Neural progenitor cell (in vitro differentiated cells): ENCODE measurements around the gene ATP2A3. TPM values are rescaled to one million over a fixed set of nuclear protein-coding genes. Genes with fewer than 3 reads are reported as not detected.

Experiments used
- DNase-seq: peaks from one replicate; pipeline ENCODE4 v3.0.0-alpha.2; 2016; ENCODE audit warnings: low spot score
- H2AFZ ChIP-seq: fragments of 200-600 bp; sonication (generic); replicated peaks from 2 replicates; pipeline ENCODE4 v1.6.1; 2016; ENCODE audit warnings: antibody characterized with exemption
- H3F3A ChIP-seq: fragments of 200-600 bp; sonication (generic); 2 replicates; pipeline ENCODE4 v1.6.1; 2016; ENCODE audit warnings: antibody characterized with exemption, low read depth
- H3K27ac ChIP-seq: fragments of 200-600 bp; sonication (generic); 2 replicates; pipeline ENCODE4 v1.5.1; 2016; ENCODE audit warnings: mild to moderate bottlenecking
- H3K27me3 ChIP-seq: fragments of 200-600 bp; sonication (generic); 2 replicates; pipeline ENCODE4 v1.6.1; 2016; ENCODE audit warnings: mild to moderate bottlenecking, moderate library complexity
- H3K36me3 ChIP-seq: fragments of 200-600 bp; sonication (generic); 2 replicates; pipeline ENCODE4 v1.5.1; 2016
- H3K4me1 ChIP-seq: fragments of 200-600 bp; sonication (generic); 2 replicates; pipeline ENCODE4 v1.6.1; 2016; ENCODE audit warnings: mixed run types
- H3K4me2 ChIP-seq: fragments of 200-600 bp; sonication (generic); 2 replicates; pipeline ENCODE4 v1.6.1; 2016
- H3K4me3 ChIP-seq: fragments of 200-600 bp; sonication (generic); 2 replicates; pipeline ENCODE4 v1.5.1; 2016
- H3K79me2 ChIP-seq: fragments of 200-600 bp; sonication (generic); 2 replicates; pipeline ENCODE4 v1.6.1; 2016; ENCODE audit warnings: low read depth
- H3K9ac ChIP-seq: fragments of 200-600 bp; sonication (generic); 2 replicates; pipeline ENCODE4 v1.6.1; 2016
- H3K9me3 ChIP-seq: fragments of 200-600 bp; sonication (generic); 2 replicates; pipeline ENCODE4 v1.5.1; 2016; ENCODE audit warnings: low read depth
- H4K20me1 ChIP-seq: fragments of 200-600 bp; sonication (generic); 2 replicates; pipeline ENCODE4 v1.6.1; 2016; ENCODE audit warnings: low read depth
- H3K27ac Mint-ChIP-seq: 3 replicates; pipeline ENCODE4 v1.8.0; 2021; ENCODE audit warnings: mixed read lengths
- H3K27me3 Mint-ChIP-seq: 2 replicates; pipeline ENCODE4 v1.8.0; 2022; ENCODE audit warnings: low read depth, mild to moderate bottlenecking, inconsistent platforms, moderate library complexity, mixed read lengths; ENCODE audit not compliant: insufficient read depth
- H3K36me3 Mint-ChIP-seq: 3 replicates; pipeline ENCODE4 v1.8.0; 2021; ENCODE audit warnings: mixed read lengths
- H3K4me1 Mint-ChIP-seq: 3 replicates; pipeline ENCODE4 v1.8.0; 2021; ENCODE audit warnings: mixed read lengths
- H3K4me3 Mint-ChIP-seq: 3 replicates; pipeline ENCODE4 v1.8.0; 2021; ENCODE audit warnings: mild to moderate bottlenecking, moderate library complexity, mixed read lengths
- H3K9me3 Mint-ChIP-seq: 3 replicates; pipeline ENCODE4 v1.8.0; 2020; ENCODE audit warnings: mixed read lengths
- EZH2 ChIP-seq: fragments of 200-600 bp; sonication (generic); IDR thresholded peaks from 2 replicates; pipeline ENCODE4 v1.6.1; 2017; ENCODE audit warnings: antibody characterized with exemption, mild to moderate bottlenecking, moderate library complexity
- EZH2phosphoT487 ChIP-seq: fragments of 200-600 bp; sonication (generic); IDR thresholded peaks from 2 replicates; pipeline ENCODE4 v1.6.1; 2017; ENCODE audit warnings: antibody characterized with exemption
- total RNA-seq: library from RNA; depleted of rRNA; stranded (reverse); fragments of >200 nt; gene quantifications from 2 replicates; pipeline ENCODE4 v1.2.3, GENCODE V29; 2015; ENCODE audit warnings: low replicate concordance
- TF ChIP-seq, protein P1 (sequence below): fragments of 200-600 bp; sonication (generic); IDR thresholded peaks from 2 replicates; pipeline ENCODE4 v1.5.1; 2017; ENCODE audit warnings: antibody characterized with exemption, mild to moderate bottlenecking

ATP2A3 gene
- total RNA-seq, 1 donor from 2014 or later = 0.65 TPM

DNA sequence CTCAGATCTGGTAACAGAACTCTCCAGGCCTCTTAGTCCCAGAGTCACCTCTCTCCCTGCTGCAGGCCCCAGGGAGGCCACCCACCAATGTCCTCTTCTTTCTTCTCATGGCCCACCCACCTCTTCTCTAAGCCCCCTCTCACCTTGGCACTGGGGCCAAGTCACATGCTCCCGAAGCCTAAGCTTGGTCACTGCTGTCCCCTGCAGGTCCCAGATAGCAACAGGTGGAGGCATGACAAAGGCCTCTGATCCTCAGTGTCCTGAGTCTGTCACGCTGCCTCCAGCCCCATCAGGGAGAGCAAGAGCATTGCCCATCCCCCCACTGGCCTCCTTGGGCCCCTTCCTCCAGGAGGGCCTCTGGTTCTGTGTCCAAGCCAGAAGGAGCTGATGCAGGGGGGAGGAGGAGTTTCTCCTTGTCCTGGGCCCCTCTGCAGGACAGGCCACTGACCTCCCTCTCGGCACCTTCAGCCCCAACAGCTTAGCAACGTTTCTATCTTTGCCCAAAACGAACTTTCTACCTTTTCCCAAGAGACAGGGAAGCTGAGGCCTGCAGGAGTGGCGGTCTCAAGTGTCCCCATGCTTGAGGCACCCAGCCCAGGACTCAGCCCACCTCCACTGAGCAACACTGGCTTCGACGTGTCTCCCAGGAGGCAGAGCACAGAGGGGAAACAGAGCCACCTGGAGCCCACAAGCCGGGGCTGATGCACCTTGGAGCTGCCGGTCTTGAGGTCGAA, 56.6 kb downstream of the ATP2A3 start:
- Histone ChIP-seq H3K79me2 (no peaks in the 10 kb centered on the region), H3F3A (no peaks in the 10 kb centered on the region), H3K4me3 (no peak overlapping the region), H4K20me1 (no peaks in the 10 kb centered on the region), H3K36me3 (no peaks in the 10 kb centered on the region), H3K27me3 (no peaks in the 10 kb centered on the region), H3K9me3 (no peaks in the 10 kb centered on the region), H2AFZ (no peak overlapping the region), H3K4me1 (no peaks in the 10 kb centered on the region), H3K4me2 (no peak overlapping the region), H3K9ac (no peak overlapping the region), H3K27ac (no peak overlapping the region)
- no peak for TF ChIP-seq EZH2
- TF ChIP-seq, protein P1, sequence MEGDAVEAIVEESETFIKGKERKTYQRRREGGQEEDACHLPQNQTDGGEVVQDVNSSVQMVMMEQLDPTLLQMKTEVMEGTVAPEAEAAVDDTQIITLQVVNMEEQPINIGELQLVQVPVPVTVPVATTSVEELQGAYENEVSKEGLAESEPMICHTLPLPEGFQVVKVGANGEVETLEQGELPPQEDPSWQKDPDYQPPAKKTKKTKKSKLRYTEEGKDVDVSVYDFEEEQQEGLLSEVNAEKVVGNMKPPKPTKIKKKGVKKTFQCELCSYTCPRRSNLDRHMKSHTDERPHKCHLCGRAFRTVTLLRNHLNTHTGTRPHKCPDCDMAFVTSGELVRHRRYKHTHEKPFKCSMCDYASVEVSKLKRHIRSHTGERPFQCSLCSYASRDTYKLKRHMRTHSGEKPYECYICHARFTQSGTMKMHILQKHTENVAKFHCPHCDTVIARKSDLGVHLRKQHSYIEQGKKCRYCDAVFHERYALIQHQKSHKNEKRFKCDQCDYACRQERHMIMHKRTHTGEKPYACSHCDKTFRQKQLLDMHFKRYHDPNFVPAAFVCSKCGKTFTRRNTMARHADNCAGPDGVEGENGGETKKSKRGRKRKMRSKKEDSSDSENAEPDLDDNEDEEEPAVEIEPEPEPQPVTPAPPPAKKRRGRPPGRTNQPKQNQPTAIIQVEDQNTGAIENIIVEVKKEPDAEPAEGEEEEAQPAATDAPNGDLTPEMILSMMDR = peak; percentile 57
- H3K27ac Mint-ChIP-seq = peak overlapping the region; percentile 84
- DNase-seq = peak; percentile 67
- no peaks in the 10 kb centered on the region for H3K9me3 Mint-ChIP-seq
- H3K4me3 Mint-ChIP-seq = no peak overlapping the region
- H3K36me3 Mint-ChIP-seq = no peaks in the 10 kb centered on the region
- H3K27me3 Mint-ChIP-seq = no peaks in the 10 kb centered on the region
- peaks cover 7% of the 10 kb centered on the region for H3K4me1 Mint-ChIP-seq

DNA sequence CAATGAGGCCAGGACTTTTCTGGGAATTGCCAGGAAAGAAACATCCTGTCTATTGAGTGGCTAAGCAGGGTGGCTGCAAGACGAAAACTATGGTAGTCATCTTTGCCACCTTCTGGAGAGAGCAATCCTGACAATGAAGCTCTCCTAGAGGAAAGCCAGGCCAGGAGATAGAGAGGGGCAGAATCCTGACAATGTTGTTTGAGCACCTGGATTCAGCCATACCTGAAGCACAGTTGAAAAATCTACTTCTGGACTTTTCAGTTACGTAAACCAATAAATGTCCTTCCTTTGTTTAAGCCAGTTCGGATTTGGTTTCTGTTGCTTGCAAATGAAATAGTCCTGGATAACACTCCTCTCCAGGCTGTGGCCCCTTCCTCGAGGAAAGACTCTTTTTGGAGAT, 57.4 kb downstream of the ATP2A3 start:
- H3K36me3 ChIP-seq = no peaks in the 10 kb centered on the region
- H2AFZ ChIP-seq = no peak overlapping the region
- H4K20me1 ChIP-seq = no peaks in the 10 kb centered on the region
- no peaks in the 10 kb centered on the region for H3K9me3 Mint-ChIP-seq
- no peak overlapping the region for H3K27ac ChIP-seq
- no peaks in the 10 kb centered on the region for H3K79me2 ChIP-seq
- no peak overlapping the region for H3K4me2 ChIP-seq
- TF ChIP-seq EZH2 (no peak), EZH2phosphoT487 (no peak)
- TF ChIP-seq, protein P1 = no peak
- peaks cover 7% of the 10 kb centered on the region for H3K4me1 Mint-ChIP-seq
- no peaks in the 10 kb centered on the region for H3K27me3 Mint-ChIP-seq
- H3K36me3 Mint-ChIP-seq = no peaks in the 10 kb centered on the region
- DNase-seq = no peak
- H3K4me1 ChIP-seq = no peaks in the 10 kb centered on the region
- H3K9me3 ChIP-seq = no peaks in the 10 kb centered on the region
- H3K4me3 ChIP-seq = no peak overlapping the region
- no peak overlapping the region for H3K27ac Mint-ChIP-seq
- H3K4me3 Mint-ChIP-seq = no peak overlapping the region
- no peaks in the 10 kb centered on the region for H3K27me3 ChIP-seq
- no peak overlapping the region for H3K9ac ChIP-seq
- no peaks in the 10 kb centered on the region for H3F3A ChIP-seq

GRCh38 chr17:3905017-3905520, 59.2 kb downstream of the ATP2A3 start:
- Histone ChIP-seq H3K9me3 (no peaks in the 10 kb centered on the region), H3K4me1 (no peaks in the 10 kb centered on the region), H3K27ac (no peak overlapping the region), H2AFZ (no peak overlapping the region), H3K36me3 (no peaks in the 10 kb centered on the region), H3K9ac (no peak overlapping the region), H3K79me2 (no peaks in the 10 kb centered on the region), H4K20me1 (no peaks in the 10 kb centered on the region), H3K4me2 (no peak overlapping the region), H3K27me3 (no peaks in the 10 kb centered on the region), H3F3A (no peaks in the 10 kb centered on the region), H3K4me3 (no peak overlapping the region)
- H3K36me3 Mint-ChIP-seq = no peaks in the 10 kb centered on the region
- H3K9me3 Mint-ChIP-seq = no peaks in the 10 kb centered on the region
- no peak for TF ChIP-seq EZH2phosphoT487
- TF ChIP-seq EZH2 = no peak
- DNase-seq = no peak
- H3K4me1 Mint-ChIP-seq = peaks cover 3% of the 10 kb centered on the region
- H3K27me3 Mint-ChIP-seq = no peaks in the 10 kb centered on the region
- no peak overlapping the region for H3K4me3 Mint-ChIP-seq
- H3K27ac Mint-ChIP-seq = no peak overlapping the region

GRCh38 chr17:3904501-3904900, 59.7 kb downstream of the ATP2A3 start:
- Histone ChIP-seq H2AFZ (no peak overlapping the region), H3K27ac (no peak overlapping the region), H3K36me3 (no peaks in the 10 kb centered on the region), H3K4me2 (no peak overlapping the region), H3K79me2 (no peaks in the 10 kb centered on the region), H3K9me3 (no peaks in the 10 kb centered on the region), H3F3A (no peaks in the 10 kb centered on the region), H3K4me3 (no peak overlapping the region), H4K20me1 (no peaks in the 10 kb centered on the region), H3K9ac (no peak overlapping the region), H3K27me3 (no peaks in the 10 kb centered on the region), H3K4me1 (no peaks in the 10 kb centered on the region)
- H3K27me3 Mint-ChIP-seq = no peaks in the 10 kb centered on the region
- no peak overlapping the region for H3K27ac Mint-ChIP-seq
- no peaks in the 10 kb centered on the region for H3K36me3 Mint-ChIP-seq
- peaks cover 3% of the 10 kb centered on the region for H3K4me1 Mint-ChIP-seq
- DNase-seq = no peak
- TF ChIP-seq, protein P1 = no peak
- TF ChIP-seq EZH2phosphoT487 = no peak
- no peak for TF ChIP-seq EZH2
- H3K9me3 Mint-ChIP-seq = no peaks in the 10 kb centered on the region
- no peak overlapping the region for H3K4me3 Mint-ChIP-seq
